ENCODE results near the gene CFAP54.

- TF ChIP-seq CTCF (IDR thresholded peaks at IDR 0.05; ENCODE audit: low read depth, low read length) (no peak), POLR2A (IDR thresholded peaks at IDR 0.05; ENCODE audit: extremely low read depth, insufficient read length) (no peak), MAX (IDR thresholded peaks at IDR 0.05; ENCODE audit: low read depth, low read length) (no peak)
These were observed 224.8 kb downstream of the CFAP54 start for GRCh38 chr12:96714199-96714598.
